NT2/D1 (cell line): ENCODE data around the gene C10orf90.

ENCODE experiments used
- SUZ12 ChIP-seq: IDR thresholded peaks from 2 replicates; pipeline ENCODE4 v1.6.1; 2011; ENCODE audit not compliant: insufficient read length, insufficient read depth; ENCODE audit errors: extremely low read depth
- ZNF274 ChIP-seq: IDR thresholded peaks from 2 replicates; pipeline ENCODE4 v1.6.1; 2011; ENCODE audit warnings: mild to moderate bottlenecking, low read depth, low read length

GRCh38 chr10:126628746-126629145, 41.7 kb downstream of the C10orf90 start:
- TF ChIP-seq SUZ12 (no peak), ZNF274 (no peak)
